ENCODE data around the gene FNDC5.

FNDC5 gene

DNA sequence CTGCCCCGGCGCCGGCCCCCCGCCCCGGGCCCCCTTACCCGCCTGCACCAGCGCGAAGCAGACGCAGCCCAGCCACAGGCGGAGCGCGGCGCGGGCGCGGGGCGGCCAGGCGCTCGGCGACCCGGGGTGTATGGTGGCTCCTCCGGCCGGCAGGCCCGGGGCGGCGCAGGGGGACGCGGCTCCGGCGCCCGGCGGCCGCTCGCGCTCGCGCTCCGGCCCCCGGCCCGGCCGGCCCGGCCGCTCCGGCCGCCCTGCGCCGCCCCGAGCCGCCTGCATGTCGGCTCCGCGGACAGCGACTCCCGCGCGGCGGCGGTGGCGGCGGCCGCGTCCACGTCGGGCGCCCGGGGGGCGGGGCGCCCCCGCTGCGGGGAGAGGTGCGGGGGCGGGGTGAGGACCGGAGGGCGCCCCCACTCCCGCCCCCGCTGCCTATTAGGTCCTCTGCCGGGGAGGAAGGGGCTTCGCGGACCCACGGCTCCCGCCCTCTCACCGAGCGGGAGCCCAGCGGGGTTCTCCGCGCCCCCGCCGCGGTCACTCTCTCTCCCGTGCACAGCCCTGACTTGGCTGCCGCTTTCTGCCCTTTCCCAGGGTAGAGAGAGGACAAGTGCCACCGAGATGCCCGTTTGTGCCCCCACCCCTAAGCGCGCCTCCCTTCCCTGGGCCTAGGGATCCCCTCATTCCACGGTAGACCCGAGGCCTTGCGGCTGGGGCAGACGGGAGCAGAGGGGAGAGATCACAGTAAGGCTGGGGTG is at the start of gene FNDC5:
Gene FNDC5 (minus strand): TSS at position 298 of the 749 bp plus-strand sequence.
- H3K4me3 ChIP-seq (ENCODE audit: low read depth, low read length), result peak within 1 kb of the TSS; percentile 48
- in situ Hi-C loops (cut with HindIII; ENCODE audit: low sequenced_read_pairs), result no loop called here
- no peak for DNase-seq (ENCODE audit: low read depth, low spot score)
- TF ChIP-seq, protein P1, sequence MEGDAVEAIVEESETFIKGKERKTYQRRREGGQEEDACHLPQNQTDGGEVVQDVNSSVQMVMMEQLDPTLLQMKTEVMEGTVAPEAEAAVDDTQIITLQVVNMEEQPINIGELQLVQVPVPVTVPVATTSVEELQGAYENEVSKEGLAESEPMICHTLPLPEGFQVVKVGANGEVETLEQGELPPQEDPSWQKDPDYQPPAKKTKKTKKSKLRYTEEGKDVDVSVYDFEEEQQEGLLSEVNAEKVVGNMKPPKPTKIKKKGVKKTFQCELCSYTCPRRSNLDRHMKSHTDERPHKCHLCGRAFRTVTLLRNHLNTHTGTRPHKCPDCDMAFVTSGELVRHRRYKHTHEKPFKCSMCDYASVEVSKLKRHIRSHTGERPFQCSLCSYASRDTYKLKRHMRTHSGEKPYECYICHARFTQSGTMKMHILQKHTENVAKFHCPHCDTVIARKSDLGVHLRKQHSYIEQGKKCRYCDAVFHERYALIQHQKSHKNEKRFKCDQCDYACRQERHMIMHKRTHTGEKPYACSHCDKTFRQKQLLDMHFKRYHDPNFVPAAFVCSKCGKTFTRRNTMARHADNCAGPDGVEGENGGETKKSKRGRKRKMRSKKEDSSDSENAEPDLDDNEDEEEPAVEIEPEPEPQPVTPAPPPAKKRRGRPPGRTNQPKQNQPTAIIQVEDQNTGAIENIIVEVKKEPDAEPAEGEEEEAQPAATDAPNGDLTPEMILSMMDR (IDR thresholded peaks at IDR 0.05; ENCODE audit: low read depth, low read length), result no peak

DNA sequence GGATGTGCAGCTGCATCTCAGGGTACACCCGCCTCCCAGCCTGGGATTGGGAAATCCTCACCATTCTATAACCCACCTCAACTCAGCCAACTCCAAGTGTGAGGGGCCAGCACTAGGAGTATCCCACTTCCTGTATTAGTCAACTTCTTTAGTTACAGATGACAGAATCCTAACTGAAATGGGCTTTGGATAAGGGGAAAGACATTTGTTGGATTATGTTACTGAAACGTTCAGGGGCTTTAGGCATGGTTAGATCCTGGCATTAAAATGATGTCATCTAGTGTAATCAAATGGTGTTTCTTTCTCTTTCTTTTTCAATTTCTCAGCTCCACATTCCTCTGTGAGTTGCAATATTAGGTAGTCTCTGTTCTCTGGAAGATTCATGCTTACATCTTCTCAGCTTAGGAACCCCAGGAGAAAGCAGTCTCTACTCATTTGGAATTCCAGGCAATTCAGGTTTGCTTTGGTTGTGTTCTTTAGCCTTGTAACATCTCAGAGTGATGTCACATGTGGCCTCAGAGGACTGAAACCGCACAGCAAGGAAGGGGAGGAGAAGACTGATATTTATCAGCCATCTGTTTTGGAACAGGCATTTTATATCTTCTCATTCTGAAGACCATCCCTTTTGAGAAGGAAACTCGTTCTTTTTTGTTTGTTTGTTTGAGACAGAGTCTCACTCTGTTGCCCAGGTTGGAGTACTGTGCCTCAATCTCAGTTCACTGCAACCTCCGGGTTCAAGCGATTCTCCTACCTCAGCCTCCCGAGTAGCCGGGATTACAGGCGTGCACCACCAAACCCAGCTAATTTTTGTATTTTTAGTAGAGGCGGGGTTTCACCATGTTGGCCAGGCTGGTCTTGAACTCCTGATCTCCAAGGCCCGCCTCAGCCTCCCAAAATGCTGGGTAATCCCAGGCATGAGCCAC is 49.4 kb upstream of the FNDC5 start:
- H3K4me3 ChIP-seq (ENCODE audit: low read depth, low read length), result no peak overlapping the region
- in situ Hi-C loops (cut with HindIII; ENCODE audit: low sequenced_read_pairs), result no loop called here
- TF ChIP-seq, protein P1 (IDR thresholded peaks at IDR 0.05; ENCODE audit: low read depth, low read length), result no peak
- DNase-seq (ENCODE audit: low read depth, low spot score), result peak; percentile 58

DNA sequence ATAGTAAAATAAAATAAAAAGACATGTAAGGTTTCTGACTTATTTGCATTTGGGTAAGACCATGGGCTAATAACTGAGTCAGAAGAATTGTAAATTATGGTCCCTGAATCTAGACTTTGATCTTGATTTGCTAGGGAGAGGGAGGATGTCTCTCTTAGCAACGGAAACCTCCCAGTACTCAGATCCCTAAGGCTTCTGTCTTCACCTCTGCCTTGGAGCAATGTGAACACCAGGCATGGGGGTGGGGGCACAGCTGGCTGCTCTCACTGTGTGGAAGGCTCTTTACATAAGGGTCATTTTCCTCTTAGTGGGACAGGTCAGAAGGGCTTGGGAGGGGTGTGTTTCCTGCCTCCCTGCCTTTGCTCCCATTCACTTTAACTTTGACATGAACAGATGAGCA is 47.5 kb upstream of the FNDC5 start:
- no peak for DNase-seq (ENCODE audit: low read depth, low spot score)
- no peak overlapping the region for H3K4me3 ChIP-seq (ENCODE audit: low read depth, low read length)
- in situ Hi-C loops (cut with HindIII; ENCODE audit: low sequenced_read_pairs), result no loop called here
- TF ChIP-seq, protein P1 (IDR thresholded peaks at IDR 0.05; ENCODE audit: low read depth, low read length), result no peak

DNA sequence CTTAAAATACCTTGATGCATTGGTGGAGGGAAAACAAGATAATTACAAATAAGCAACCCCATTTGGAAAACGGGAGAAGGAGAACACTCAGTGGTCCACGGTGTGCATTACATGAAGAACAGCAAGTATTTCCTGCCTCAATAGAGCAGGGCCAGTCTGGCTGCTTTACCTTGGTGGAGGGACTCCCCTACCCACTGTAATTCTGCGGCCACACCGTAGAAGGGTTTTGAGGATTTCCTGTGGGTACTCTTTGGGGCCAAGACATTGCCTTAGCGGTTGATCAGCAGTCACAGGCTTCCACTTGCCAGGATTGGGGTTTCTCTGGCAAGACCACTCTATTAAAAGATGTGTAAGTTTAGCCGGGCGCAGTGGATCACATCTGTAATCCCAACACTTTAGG is 46.8 kb upstream of the FNDC5 start:
- DNase-seq (ENCODE audit: low read depth, low spot score), result no peak
- in situ Hi-C loops (cut with HindIII; ENCODE audit: low sequenced_read_pairs), result no loop called here
- no peak overlapping the region for H3K4me3 ChIP-seq (ENCODE audit: low read depth, low read length)
- TF ChIP-seq, protein P1 (IDR thresholded peaks at IDR 0.05; ENCODE audit: low read depth, low read length), result no peak

DNA sequence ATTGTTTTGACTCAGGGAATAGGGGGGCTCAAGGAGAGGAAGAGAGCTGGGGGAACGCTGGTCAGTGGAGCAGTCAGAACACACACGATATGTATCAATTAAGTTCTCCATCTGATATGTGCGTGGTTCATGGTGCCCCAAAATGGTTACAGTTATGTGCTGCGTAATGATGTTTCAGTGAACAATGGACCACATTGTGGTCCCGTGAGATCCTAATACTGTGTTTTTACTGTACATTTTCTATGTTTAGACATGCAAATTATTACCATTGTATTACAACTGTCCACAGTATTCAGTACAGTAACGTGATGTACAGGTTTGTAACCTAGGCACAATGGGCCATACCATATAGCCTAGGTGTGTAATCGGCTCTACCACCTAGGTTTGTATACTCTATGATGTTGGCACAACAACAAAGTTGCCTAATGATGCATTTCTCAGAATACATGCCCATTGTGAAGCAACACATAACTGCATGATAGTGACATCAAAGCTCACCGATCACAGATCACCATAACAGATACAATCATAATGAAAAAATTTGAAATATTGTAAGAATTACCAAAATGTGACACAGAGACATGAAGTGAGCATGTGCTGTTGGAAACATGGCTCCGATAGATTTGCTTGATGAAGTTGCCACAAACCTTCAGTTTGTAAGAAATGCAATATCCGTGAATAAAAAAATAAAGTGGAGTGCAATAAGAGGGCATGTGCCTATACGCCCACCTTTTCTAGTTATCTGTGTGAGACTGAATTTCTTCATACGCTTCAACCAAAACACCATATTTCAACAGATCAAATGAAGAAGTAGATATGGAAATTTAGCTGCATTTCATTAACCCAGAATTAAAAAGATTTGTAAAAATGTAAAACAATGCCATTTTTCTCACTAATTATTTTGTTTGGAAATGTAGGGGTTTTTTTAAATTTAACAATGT is 45.3 kb upstream of the FNDC5 start:
- DNase-seq (ENCODE audit: low read depth, low spot score), result no peak
- TF ChIP-seq, protein P1 (IDR thresholded peaks at IDR 0.05; ENCODE audit: low read depth, low read length), result no peak
- no peak overlapping the region for H3K4me3 ChIP-seq (ENCODE audit: low read depth, low read length)
- in situ Hi-C loops (cut with HindIII; ENCODE audit: low sequenced_read_pairs), result no loop called here

DNA sequence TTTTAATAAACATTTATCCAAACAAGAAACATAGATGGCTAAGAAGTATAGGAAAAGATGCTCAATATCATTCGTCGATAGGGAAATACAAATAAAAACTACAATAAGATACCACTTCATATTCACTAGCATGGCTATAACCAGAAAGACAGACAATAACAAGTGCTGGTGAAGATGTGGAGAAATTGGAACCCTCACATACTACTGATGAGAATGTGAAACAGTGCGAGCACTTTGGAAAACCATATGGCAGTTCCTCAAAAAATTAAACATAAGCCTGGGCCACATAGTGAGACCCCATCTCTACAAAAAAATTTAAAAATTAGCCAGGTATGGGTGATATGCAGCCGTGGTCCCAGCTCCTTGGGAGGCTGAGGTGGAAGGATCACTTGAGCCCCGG is 39.6 kb upstream of the FNDC5 start:
- TF ChIP-seq, protein P1 (IDR thresholded peaks at IDR 0.05; ENCODE audit: low read depth, low read length), result no peak
- H3K4me3 ChIP-seq (ENCODE audit: low read depth, low read length), result no peak overlapping the region
- in situ Hi-C loops (cut with HindIII; ENCODE audit: low sequenced_read_pairs), result no loop called here
- DNase-seq (ENCODE audit: low read depth, low spot score), result no peak
